ENCODE measurements around the gene PHF1.

Gene PHF1

DNA sequence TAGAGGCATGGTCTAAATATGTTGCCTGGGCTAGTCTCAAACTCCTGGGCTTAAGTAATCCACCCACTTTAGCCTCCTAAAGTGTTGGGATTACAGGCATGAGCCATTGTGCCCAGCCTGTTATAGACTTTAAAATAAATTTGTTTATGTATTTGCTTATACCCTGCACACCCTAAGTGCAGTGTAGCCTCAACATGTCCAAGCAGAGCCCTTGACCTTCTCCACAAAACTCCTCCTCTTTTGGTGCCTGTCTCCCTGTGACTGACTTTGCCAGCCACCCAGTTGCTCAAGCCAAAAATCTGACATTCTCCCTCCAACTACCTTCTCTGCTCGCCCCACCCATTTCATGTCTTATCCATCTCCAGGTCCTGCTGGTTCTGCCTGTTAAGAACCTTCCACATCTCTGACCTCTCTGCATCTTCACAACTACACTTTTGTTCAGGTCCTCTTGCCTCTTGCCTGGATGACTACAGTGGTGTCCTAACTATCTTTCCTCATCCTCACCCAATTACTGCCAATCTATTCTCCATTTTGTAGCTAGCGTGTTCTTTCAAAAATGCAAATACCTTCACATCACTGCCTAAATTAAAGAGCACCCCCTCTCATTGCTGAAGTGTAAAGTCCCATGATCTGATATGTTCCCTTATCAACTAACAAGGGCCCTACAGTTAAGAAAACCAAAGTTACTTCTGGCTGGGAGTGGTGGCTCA lies 30.4 kb upstream of the PHF1 start:
- no peak overlapping the region for H3K9ac ChIP-seq (ENCODE audit: low read depth, low read length, poor library complexity, severe bottlenecking)

GRCh38 chr6:33383427-33384185 lies 27.2 kb upstream of the PHF1 start:
- no peak for TF ChIP-seq EZH2phosphoT487 (IDR thresholded peaks at IDR 0.05; ENCODE audit: borderline replicate concordance)
- TF ChIP-seq, protein P1, sequence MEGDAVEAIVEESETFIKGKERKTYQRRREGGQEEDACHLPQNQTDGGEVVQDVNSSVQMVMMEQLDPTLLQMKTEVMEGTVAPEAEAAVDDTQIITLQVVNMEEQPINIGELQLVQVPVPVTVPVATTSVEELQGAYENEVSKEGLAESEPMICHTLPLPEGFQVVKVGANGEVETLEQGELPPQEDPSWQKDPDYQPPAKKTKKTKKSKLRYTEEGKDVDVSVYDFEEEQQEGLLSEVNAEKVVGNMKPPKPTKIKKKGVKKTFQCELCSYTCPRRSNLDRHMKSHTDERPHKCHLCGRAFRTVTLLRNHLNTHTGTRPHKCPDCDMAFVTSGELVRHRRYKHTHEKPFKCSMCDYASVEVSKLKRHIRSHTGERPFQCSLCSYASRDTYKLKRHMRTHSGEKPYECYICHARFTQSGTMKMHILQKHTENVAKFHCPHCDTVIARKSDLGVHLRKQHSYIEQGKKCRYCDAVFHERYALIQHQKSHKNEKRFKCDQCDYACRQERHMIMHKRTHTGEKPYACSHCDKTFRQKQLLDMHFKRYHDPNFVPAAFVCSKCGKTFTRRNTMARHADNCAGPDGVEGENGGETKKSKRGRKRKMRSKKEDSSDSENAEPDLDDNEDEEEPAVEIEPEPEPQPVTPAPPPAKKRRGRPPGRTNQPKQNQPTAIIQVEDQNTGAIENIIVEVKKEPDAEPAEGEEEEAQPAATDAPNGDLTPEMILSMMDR (conservative IDR thresholded peaks at IDR 0.05; ENCODE audit: low read length), result no peak
- no peaks in the 10 kb centered on the region for H3K27me3 ChIP-seq (ENCODE audit: insufficient read depth, low read length, poor library complexity, severe bottlenecking)
- no peaks in the 10 kb centered on the region for H3K9me3 ChIP-seq (ENCODE audit: insufficient read depth, low read depth, low read length)
- H3K4me3 ChIP-seq (ENCODE audit: low read length, poor library complexity, severe bottlenecking), result no peak overlapping the region
- no peaks in the 10 kb centered on the region for H3K4me1 ChIP-seq (ENCODE audit: insufficient read depth, low read length, poor library complexity, severe bottlenecking)
- no peak overlapping the region for H2AFZ ChIP-seq (ENCODE audit: low read length)
- no peaks in the 10 kb centered on the region for H4K20me1 ChIP-seq (ENCODE audit: insufficient read depth, low read length, poor library complexity, severe bottlenecking)
- H3K36me3 ChIP-seq (ENCODE audit: insufficient read depth, low read length), result no peaks in the 10 kb centered on the region
- no peaks in the 10 kb centered on the region for H3K9me2 ChIP-seq (replicated peaks; ENCODE audit: low read depth, low read length)
- no peaks in the 10 kb centered on the region for H3F3A ChIP-seq (ENCODE audit: low read depth)
- H3K79me2 ChIP-seq (ENCODE audit: insufficient read depth, low read length), result no peaks in the 10 kb centered on the region
- no peak overlapping the region for H3K4me2 ChIP-seq (ENCODE audit: low read depth, low read length, poor library complexity, severe bottlenecking)
- no peak overlapping the region for H3K9ac ChIP-seq (ENCODE audit: low read depth, low read length, poor library complexity, severe bottlenecking)

More for the DNA sequence above, 30.4 kb upstream of the PHF1 start:
- no peak overlapping the region for H3K4me3 ChIP-seq (ENCODE audit: low read length, poor library complexity, severe bottlenecking)
- H3F3A ChIP-seq (ENCODE audit: low read depth), result no peaks in the 10 kb centered on the region
- no peak overlapping the region for H2AFZ ChIP-seq (ENCODE audit: low read length)
- H3K27me3 ChIP-seq (ENCODE audit: insufficient read depth, low read length, poor library complexity, severe bottlenecking), result no peaks in the 10 kb centered on the region
- H3K9me3 ChIP-seq (ENCODE audit: insufficient read depth, low read depth, low read length), result no peaks in the 10 kb centered on the region
- no peaks in the 10 kb centered on the region for H3K36me3 ChIP-seq (ENCODE audit: insufficient read depth, low read length)
- H4K20me1 ChIP-seq (ENCODE audit: insufficient read depth, low read length, poor library complexity, severe bottlenecking), result no peaks in the 10 kb centered on the region
- H3K4me1 ChIP-seq (ENCODE audit: insufficient read depth, low read length, poor library complexity, severe bottlenecking), result no peaks in the 10 kb centered on the region
- no peaks in the 10 kb centered on the region for H3K79me2 ChIP-seq (ENCODE audit: insufficient read depth, low read length)
- H3K4me2 ChIP-seq (ENCODE audit: low read depth, low read length, poor library complexity, severe bottlenecking), result no peak overlapping the region
- H3K9me2 ChIP-seq (replicated peaks; ENCODE audit: low read depth, low read length), result no peaks in the 10 kb centered on the region
- no peak for TF ChIP-seq EZH2phosphoT487 (IDR thresholded peaks at IDR 0.05; ENCODE audit: borderline replicate concordance)
- TF ChIP-seq, protein P1 (conservative IDR thresholded peaks at IDR 0.05; ENCODE audit: low read length), result no peak

DNA sequence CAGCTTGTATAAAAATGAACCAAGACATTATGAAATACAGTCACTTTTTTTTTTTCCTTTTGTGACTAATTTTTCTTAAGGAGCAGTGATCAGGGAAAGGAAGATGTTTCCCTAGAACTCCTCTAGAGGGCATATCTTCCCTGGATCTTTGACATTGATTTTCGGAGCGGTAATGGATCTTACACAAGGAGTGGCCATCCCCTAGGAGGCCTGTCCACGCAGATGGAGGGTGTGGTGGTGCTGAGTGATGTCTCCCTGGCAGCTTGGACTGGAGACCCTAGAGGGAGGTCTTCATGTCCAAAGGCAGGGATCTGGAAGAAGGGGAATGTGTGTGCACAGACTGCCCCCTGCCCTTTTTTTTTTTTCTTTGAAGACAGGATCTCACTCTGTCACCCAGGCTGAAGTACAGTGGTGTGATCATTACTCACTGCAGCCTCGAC lies 26.2 kb upstream of the PHF1 start:
- no peaks in the 10 kb centered on the region for H3K9me3 ChIP-seq (ENCODE audit: insufficient read depth, low read depth, low read length)
- H3K36me3 ChIP-seq (ENCODE audit: insufficient read depth, low read length), result no peaks in the 10 kb centered on the region

More for the DNA sequence above, 26.2 kb upstream of the PHF1 start:
- no peaks in the 10 kb centered on the region for H3K9me2 ChIP-seq (replicated peaks; ENCODE audit: low read depth, low read length)
- no peaks in the 10 kb centered on the region for H3K4me1 ChIP-seq (ENCODE audit: insufficient read depth, low read length, poor library complexity, severe bottlenecking)
- no peaks in the 10 kb centered on the region for H3F3A ChIP-seq (ENCODE audit: low read depth)
- H3K9ac ChIP-seq (ENCODE audit: low read depth, low read length, poor library complexity, severe bottlenecking), result no peak overlapping the region
- no peak overlapping the region for H3K4me3 ChIP-seq (ENCODE audit: low read length, poor library complexity, severe bottlenecking)
- TF ChIP-seq, protein P1 (conservative IDR thresholded peaks at IDR 0.05; ENCODE audit: low read length), result peak; percentile 22; the same call in 1 of the 2 replicates
- no peak for TF ChIP-seq EZH2phosphoT487 (IDR thresholded peaks at IDR 0.05; ENCODE audit: borderline replicate concordance)
- H2AFZ ChIP-seq (ENCODE audit: low read length), result no peak overlapping the region
- H3K27me3 ChIP-seq (ENCODE audit: insufficient read depth, low read length, poor library complexity, severe bottlenecking), result no peaks in the 10 kb centered on the region
- H3K79me2 ChIP-seq (ENCODE audit: insufficient read depth, low read length), result no peaks in the 10 kb centered on the region
- no peak overlapping the region for H3K4me2 ChIP-seq (ENCODE audit: low read depth, low read length, poor library complexity, severe bottlenecking)
- H4K20me1 ChIP-seq (ENCODE audit: insufficient read depth, low read length, poor library complexity, severe bottlenecking), result no peaks in the 10 kb centered on the region

Data from Loucy (cell line).